GM19397 (cell line): ENCODE results near the gene CCDC57.

Experiments used
- ATAC-seq: cut with Tn5 transposase; IDR thresholded peaks from one replicate; pipeline ENCODE4 v1.9.1; 2021; ENCODE audit warnings: mild to moderate bottlenecking, moderate library complexity; ENCODE audit not compliant: unreplicated experiment

Gene CCDC57

DNA sequence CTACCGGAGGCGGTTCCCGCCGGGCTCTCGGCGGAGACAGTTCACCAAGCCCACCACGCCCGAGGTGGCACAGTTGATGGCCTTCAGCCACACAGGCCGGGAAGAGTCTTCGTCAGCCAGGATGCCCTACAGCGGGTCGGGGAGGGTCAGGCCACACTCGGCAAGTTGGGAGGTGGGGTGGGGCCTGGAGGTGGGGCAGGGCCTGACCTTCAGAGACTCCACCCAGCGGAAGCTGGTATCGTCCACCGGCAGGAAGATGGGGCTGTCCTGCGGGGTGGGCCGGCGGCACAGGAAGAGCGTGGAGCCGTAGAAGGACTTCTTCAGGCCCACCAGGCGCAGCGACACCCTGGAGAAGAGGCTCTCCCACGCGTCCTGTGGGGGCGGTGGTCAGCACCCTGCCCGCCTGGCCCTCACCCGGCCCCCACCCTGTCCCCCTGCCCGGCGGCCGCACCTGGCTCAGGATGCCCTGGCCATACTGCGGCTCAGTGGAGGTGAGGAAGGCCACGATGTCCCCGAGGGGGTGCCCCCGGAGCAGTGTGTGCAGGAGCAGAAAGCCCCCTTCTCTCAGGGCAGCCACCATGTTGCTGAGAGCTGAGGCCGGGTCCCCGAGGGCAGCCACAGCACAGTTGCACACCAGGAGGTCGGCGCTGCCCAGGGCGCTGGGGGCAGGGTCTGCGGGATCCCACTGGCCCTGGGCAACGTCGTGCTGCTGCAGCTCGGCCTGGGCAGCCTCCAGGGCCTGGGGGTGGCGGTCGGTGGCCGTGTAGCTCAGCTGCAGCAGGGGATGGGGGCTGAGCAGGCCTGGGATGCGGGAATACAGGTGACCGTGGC, 127.4 kb downstream of the CCDC57 start:
- no peak for ATAC-seq

GRCh38 chr17:82084373-82085030, 128.1 kb downstream of the CCDC57 start:
- ATAC-seq: no peak

DNA sequence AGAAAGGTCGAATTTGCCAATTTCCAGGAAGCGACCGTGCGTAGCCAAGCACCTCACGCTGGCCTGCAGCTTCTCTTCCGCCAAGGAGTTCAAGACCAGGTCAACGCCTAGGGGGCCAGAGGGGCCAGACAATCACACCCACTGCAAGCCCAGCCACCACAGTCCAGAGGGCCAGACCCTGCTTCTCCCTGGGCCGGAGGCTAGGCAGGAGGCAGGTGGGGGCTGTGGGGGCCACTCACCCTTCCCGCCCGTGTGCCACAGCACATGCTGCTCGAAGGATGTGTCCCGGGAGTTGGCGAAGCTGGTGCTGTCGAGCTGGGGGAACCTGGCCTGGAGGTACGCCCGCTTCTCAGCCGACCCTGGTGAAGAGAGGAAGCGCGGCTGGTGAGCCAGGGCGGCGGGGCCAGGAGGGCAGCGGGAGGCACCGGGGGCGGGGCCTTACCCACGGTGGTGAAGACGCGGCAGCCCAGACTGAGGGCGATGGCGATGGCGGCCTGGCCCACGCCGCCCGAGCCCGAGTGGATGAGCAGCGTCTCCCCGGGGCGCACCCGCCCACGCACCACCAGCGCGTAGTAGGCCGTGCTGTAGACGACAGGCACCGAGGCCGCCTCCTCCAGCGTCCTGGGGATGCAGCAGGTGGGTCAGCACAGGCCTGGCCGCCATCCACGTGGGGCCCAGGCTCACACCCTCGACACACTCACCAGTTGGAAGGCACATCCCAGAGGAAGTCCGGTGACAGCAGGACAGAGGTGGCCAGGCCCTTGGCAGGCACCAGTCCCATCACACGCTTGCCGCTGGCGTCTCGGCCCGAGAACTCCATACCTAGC, 128.9 kb downstream of the CCDC57 start:
- ATAC-seq: no peak

- ATAC-seq: no peak
Measured at GRCh38 chr17:82083009-82083408, 129.6 kb downstream of the CCDC57 start.

- no peak for ATAC-seq
Measured at GRCh38 chr17:82082456-82082855, 130.2 kb downstream of the CCDC57 start.

DNA sequence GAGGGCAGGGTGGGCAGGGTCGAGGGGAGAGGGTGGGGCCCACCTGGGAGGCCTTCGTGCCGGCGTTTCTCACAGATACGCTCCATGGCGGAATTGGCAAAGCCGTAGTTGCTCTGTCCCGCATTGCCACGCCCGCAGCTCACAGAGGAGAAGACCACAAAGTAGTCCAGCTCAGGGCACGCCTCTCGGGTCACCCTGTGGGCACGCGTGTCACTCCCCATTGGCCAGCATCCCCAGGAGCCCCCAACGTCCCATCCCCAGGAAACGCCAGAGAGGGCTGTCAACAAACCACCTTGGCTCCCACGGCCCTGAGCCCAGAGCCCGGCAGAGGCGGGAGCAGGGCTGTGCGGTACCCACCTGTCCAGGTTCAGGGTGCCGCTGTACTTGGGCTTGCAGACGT, 130.7 kb downstream of the CCDC57 start:
- ATAC-seq: no peak

- ATAC-seq: no peak
Measured at GRCh38 chr17:82081546-82081945, 131.1 kb downstream of the CCDC57 start.

DNA sequence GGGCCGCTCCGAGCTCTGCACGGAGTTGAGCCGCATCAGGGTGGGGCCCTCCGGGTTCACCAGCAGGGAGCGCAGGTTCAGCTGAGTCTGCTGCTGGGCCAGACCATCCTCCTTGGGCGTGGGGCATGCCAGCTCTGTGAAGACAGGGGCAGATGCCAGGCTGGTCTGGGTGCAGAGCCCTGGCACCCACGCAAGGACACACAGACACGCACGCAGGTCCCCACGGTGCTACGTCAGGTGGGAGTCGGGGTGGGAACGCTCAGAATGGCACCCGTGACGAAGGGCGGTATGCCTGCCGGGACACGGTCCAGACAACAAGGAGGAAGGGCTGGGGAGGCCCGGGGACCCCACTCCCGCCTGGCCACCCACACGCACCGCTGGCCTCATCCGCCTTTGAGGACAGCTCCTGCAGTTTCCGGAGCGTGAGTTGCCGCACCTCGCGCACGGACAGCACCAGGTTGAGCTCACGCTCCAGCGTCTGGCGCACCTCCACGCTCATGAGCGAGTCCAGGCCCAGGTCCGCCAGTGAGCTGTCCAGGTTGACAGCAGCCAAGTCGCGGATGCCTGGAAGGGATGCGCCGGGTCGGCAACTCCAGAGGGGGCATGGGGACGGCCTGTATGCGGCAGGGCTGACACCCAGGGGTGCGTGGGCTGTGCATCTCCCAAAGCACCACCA, 131.7 kb downstream of the CCDC57 start:
- ATAC-seq: no peak

DNA sequence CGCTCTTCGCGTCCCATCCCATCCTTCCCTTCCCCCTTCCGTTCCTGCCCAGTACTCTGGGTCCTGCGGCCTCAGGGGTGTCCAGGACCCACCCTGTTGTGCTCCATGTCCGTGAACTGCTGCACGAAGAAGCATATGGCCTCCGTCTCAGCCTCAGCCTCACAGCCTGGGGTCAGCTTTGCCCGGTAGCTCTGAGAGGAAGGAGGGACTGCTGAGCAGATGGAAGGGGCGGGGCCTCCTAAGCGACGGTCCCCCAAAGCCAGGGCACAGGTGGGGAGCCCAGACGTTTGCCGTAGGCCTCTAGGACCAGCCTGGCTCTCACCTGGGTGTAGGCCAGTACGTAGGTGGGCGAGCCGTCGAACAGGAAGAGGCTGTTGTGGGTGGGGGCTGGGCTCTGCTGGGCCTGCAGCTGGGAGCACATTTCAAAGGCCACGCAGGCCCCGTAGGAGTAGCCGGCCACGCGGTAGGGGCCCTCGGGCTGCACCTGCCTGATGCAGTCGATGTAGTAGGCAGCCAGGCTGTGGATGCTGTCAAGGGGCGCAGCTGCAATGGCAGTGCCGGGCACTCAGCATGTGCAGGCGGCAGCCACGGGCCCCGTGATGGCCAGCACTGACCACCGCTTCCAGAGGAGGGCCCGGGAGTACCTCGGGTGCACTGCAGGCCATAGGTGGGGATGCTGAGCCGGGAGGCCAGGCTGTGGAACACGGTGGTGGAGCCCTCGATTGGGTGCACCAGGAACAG, 132.4 kb downstream of the CCDC57 start:
- ATAC-seq: no peak

DNA sequence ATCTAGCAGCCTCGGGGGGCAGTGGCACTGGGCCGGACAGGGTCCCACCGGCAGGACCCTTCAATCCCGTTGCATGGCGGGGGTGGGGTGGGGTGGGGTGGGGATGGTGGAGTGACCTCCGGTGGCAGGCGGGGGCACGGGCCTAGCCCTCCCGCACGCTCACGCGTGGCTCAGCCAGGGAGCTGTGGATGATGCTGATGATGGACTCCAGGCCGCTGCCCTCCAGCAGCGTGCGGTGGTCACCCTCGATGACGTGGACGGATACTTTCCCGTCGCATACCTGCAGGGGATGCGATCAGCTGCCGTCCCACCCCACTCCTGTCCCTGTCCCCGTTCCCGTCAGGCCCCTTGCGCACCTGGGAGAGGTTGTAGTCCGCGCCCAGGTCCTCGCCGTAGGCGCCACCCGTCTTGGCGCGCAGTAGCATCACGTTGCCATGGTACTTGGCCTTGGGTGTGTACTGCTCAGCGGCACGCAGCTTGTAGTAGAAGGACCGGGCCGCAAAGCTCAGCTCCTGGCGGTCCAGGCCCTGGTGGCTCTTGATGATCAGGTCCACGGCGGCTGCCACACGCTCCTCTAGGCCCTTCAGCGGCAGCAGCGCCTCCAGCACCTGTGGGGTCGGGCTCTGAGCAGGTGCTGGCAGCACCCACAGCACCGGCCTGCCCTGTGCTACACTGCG, 133.5 kb downstream of the CCDC57 start:
- ATAC-seq: no peak

DNA sequence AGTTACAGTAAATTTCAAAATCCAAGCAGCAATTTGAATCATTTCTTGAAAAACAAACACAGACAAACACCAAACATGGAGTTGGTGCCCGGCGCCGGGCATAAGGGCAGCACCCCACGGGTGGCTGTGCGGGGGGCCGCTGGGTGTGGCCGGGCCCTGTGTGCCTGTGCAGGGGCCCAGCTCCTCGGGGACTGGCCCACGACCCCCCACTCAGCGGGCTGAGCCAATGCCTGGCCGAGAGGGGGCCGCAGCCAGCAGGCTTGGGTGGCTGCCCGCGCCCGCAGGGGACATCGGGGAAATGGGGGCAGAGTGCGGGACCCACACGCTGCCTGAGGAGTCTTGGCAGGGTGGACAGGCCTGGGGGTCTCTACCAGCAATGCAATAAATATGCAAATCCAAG, 134.2 kb downstream of the CCDC57 start:
- ATAC-seq: no peak

GRCh38 chr17:82077617-82078358, 134.9 kb downstream of the CCDC57 start:
- no peak for ATAC-seq

DNA sequence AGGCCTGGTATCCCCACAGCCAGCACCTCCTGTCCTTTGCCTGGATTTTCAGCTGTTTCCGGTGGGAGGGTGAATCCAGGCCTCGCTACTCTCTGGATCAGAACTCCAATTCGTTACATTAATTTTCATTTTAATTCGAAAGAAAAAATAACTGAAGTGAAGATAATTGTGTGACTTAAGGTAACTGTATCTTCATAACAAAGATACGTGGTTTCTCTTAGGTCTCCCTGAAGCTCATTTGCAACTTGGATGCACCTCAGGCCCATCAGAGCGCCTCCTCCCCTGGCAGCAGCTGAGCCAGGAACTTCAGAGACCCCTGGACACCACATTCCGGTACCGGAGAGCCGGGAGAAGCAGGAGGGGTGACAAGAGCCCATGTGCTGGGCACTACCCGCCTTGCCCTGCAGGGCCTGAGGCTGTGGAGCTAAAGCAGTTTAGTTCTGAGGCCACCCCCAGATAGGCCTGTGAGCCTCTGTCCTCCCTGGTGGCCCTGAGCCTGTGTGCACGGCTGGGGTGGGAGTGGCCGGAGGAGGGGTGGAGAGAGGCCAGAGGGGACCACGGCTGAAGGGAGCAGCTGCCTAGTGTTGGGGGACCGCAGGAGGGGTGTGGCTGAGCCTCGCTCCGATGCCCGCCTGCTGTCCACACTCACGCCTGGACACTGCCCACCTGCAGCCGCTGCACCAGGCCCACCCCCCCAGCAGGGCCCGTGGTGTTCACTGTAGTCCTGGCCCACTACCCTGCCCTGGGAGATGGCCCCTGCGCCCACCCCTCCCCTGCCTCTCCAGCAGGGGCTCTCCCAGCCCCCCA, 135.7 kb downstream of the CCDC57 start:
- no peak for ATAC-seq

DNA sequence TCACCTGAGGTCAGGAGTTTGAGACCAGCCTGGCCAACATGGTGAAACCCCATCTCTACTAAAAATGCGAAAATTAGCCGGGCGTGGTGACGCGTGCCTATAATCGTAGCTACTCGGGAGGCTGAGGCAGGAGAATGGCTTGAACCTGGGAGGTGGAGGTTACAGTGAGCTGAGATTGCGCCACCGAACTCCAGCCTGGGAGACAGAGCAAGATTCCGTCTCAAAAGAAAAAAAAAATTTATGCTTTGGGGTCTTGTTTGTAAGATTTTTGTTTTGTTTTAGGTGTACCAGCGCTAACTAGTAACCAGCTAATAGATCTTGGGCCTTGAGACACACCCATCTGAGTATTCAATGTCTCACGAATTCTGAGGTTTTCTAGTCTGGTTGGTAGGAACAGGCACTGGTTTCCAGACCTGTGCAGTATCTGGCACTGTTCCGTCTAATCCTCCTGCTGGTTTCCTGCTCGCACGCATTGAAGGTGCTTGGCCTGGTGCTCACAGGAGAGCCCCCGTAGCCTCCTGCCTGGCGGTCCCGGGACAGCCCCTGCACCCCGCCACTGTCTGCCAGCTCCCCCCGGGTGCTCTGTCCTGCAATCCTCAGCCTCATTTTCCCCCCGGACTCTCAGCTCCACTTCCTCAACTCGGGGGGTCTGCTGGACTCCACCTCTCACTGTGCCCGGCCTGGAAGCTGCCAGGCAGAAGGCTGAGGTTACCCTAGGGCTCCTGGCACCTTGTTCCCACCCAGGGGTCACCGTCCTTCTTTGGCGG, 136.4 kb downstream of the CCDC57 start:
- no peak for ATAC-seq

DNA sequence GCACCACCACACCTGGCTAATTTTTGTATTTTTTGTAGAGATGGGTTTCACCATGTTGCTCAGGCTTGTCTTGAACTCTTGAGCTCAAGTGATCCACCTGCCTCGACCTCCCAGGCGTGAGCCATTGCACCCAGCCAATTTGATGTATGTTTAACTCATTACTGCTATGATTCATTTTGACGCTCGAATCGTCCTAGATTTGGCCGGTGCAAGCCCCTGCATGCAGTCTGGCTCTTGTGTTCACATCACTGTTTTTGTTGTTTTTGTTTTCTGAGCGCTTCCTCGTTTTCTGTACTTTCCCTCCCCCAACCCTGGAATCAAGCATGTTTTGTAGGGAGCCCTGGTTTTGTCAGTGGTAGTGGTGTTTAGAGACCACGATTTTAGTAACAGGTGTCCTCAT, 139.2 kb downstream of the CCDC57 start:
- ATAC-seq: no peak

DNA sequence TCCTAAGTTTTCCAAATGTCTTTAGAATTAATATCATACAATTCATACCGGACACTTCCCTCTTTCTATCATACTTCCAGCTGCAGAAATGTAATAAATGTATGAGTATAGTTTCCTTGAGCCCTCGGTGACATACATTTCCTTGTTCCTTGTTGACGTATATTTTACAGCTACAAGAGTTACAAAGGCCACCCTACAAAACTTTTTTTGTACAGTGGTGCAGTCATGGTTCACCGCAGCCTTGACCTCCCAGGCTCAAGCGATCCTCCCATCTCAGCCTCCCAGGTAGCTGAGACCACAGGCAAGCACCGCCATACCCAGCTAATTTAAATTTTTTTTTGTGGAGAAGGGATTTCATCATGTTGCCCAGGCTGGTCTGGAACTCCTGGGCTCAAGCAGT, 139.8 kb downstream of the CCDC57 start:
- ATAC-seq: no peak

DNA sequence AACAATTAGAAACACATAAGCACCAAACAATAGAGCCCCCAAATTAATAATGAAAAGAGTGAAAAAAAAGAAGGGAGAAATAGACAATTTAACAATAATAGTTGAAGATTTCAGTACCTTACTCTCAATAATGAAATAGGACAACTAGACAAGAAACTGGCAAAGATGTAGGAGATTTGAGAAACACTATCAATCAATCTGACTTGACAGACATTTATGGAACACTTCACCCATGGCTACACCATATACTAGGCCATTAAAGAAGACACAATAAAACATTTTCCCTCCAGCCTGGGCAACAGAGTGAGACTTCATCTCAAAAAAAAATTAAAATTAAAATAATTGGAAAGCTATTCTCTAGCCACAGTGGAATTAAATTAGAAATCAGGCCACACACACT, 142.0 kb downstream of the CCDC57 start:
- no peak for ATAC-seq
